NB4 (cell line): ENCODE measurements around the gene KCNA4.

ENCODE experiments used
- CTCF ChIP-seq: IDR thresholded peaks from one replicate; pipeline ENCODE4 v1.5.1; 2012; ENCODE audit warnings: low read depth, low read length
- MAX ChIP-seq: IDR thresholded peaks from 2 replicates; pipeline ENCODE4 v1.6.1; 2011; ENCODE audit warnings: low read depth, low read length
- MYC ChIP-seq: IDR thresholded peaks from 2 replicates; pipeline ENCODE4 v1.6.1; 2011; ENCODE audit warnings: low read depth, low read length
- POLR2A ChIP-seq: IDR thresholded peaks from 2 replicates; pipeline ENCODE4 v1.6.1; 2011; ENCODE audit warnings: mild to moderate bottlenecking; ENCODE audit not compliant: insufficient read length; ENCODE audit errors: extremely low read depth

- TF ChIP-seq POLR2A (no peak), CTCF (no peak), MYC (no peak), MAX (no peak)
These were observed 28.3 kb upstream of the KCNA4 start for GRCh38 chr11:30045144-30045543.
